ENCODE results near the gene GTPBP2.
A peak's percentile ranks its signal among the peaks of the same experiment; 100 is the strongest.
"Not testable (repeated sequence)": the region's sequence is repeated elsewhere in the genome, so short reads cannot be mapped to it uniquely, and the experiment has no call there.

GTPBP2 gene

DNA sequence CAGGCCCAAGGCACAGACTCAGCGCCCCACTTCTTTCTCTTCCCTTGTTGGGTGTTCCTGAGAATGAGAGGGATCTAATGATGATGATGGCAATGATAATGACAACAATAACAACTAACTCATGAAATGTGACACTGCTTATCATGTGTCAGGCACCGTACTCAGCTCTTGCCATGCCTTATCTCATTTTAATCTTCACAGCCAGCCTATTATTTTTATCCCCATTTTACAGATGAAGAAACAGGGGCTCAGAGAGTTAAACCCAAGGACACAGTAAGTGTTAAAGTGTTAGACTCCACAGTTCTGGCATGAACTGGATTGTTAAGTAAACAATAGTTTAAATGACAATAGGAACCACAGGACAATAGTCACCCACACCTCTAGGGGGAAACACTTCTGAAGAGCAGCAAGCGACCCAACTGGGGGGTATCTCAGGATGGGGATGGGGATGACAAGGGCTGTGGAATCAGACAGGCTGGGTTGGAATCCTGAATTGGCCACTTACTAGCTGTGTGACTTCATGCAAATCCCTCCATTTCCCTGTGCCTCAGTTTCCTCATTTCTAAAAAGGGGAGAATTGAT lies 28.2 kb upstream of the GTPBP2 start:
- DNase-seq: no peak

DNA sequence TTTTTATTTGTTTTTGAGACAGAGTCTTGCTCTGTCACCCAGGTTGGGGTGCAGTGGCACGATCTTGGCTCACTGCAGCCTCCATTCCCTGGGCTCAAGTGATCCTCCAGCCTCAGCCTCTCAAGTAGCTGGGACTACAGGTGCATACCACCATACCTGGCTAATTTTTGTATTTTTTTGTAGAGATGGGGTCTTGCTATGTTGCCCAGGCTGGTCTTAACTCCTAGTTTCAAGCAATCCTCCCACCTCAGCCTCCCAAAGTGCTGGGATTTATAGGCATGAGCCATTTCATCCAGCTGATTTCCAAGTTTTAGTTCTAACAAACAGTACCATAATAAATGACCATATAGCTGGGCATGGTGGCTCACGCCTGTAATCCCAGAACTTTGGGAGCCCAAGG lies 23.8 kb upstream of the GTPBP2 start:
- not testable (repeated sequence) for DNase-seq

DNA sequence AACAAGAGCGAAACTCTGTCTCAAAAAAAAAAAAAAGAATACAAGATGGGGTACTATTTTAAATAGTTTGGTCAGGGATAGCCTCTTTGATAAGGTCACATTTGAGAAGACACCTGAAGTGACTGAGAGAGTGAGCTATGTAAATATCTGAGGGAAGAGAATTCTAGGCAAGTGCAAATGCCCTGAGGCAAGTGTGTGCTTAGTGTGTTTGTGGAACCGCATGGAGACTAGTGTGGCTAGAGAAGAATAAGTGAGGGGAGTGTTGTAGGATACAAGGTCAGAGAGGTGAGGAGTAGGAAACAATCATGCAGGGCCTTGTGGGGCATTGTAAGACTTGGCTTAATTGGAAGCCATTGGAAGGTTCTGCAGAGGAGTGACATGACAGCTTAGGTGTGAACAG lies 19.2 kb upstream of the GTPBP2 start:
- DNase-seq: no peak

DNA sequence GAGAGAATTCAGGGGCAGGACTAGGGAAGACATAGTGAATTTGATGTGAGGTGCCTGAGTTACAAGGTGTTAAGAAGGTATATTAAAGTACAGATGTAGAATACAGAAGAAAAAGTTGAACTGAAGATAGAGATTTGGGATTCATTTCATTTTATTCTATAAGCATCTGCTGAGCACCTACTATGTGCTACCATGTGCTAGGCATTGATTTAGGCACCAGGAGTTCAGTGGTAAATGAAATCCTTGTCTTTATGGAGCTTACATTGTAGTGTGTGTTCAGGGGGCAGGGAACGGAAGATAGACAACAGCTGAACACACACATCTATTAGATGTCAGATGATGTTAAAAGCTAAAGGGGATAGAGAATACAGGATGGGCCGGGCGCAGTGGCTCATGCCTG lies 18.5 kb upstream of the GTPBP2 start:
- no peak for DNase-seq

DNA sequence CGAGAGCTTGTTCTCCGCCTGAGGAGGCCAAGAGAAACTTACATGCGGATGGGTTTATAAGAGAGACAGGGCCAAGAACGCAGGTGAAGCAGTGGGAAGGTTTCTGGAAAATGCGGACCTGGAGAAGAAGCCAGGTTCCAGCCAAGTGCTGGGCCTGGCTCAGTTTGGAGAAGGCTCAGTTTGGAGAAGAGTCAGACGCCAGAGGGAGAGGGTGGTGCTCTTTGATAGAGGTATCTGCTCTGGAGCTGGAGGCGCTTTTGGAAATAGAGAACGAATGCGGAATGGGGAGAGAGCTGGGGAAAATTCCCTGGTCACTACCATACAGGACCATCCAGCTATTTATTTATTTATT lies 16.5 kb upstream of the GTPBP2 start:
- no peak for DNase-seq

DNA sequence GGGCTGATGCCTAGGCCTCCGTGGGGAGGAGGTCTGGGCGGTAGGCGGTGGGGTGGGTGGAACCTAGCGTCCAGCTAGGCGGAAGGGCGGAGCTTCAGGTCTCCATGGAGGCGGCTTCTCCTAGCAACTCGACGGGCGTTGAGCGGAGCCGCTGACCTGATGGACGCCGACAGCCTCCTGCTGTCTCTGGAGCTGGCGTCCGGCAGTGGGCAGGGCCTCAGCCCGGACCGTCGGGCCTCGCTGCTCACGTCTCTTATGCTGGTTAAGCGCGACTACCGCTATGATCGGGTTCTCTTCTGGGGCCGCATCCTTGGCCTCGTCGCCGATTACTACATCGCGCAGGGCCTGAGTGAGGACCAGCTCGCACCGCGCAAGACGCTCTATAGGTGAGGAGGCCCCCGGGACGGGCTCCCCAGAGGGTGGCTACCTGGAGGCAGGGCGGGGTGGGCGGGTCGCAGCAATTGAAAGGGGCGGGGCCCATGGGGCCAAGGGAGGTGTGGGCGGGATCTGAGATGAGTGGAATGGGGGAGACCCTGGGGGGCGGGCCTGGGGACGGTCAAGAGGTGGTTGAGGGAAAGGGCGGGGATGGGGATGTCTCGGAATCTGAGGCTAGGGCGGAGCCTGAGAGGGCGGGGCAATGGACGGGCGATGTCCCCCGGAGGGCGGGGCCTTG lies 16.0 kb upstream of the GTPBP2 start, which contains the start of gene RSPH9:
Gene RSPH9 (plus strand): TSS at position 97 of the 673 bp plus-strand sequence. CDS start 63 bp downstream, at position 160.
- DNase-seq: peak; percentile 84

DNA sequence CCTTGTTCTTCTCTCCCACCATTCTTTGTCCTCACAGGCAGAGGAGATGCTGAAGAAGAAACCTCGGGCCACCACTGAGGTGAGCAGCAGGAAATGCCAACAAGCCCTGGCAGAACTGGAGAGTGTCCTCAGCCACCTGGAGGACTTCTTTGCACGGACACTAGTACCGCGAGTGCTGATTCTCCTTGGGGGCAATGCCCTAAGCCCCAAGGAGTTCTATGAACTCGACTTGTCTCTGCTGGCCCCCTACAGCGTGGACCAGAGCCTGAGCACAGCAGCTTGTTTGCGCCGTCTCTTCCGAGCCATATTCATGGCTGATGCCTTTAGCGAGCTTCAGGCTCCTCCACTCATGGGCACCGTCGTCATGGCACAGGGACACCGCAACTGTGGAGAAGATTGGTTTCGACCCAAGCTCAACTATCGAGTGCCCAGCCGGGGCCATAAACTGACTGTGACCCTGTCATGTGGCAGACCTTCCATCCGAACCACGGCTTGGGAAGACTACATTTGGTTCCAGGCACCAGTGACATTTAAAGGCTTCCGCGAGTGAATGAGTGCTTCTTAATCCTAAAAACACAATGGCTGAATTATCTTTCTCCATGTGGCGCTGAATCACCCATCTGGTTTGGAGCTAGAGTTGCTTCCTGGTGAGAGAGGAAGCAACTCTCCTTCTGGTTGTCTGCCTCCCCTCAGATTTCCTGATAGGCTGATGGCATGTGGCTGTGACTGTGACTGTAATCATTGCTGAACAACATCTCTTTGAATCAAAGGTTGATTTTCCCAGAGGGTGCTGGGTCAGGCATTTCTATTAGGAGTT lies 11.1 kb upstream of the GTPBP2 start:
- DNase-seq: peak; percentile 83

DNA sequence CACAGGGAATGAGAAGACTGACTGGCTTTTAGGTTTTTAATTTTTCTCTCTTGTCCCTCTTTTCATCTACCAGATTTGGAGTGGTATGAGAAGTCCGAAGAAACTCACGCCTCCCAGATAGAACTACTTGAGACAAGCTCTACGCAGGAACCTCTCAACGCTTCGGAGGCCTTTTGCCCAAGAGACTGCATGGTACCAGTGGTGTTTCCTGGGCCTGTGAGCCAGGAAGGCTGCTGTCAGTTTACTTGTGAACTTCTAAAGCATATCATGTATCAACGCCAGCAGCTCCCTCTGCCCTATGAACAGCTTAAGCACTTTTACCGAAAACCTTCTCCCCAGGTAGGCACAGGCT lies 7.2 kb upstream of the GTPBP2 start:
- DNase-seq: peak; percentile 43

DNA sequence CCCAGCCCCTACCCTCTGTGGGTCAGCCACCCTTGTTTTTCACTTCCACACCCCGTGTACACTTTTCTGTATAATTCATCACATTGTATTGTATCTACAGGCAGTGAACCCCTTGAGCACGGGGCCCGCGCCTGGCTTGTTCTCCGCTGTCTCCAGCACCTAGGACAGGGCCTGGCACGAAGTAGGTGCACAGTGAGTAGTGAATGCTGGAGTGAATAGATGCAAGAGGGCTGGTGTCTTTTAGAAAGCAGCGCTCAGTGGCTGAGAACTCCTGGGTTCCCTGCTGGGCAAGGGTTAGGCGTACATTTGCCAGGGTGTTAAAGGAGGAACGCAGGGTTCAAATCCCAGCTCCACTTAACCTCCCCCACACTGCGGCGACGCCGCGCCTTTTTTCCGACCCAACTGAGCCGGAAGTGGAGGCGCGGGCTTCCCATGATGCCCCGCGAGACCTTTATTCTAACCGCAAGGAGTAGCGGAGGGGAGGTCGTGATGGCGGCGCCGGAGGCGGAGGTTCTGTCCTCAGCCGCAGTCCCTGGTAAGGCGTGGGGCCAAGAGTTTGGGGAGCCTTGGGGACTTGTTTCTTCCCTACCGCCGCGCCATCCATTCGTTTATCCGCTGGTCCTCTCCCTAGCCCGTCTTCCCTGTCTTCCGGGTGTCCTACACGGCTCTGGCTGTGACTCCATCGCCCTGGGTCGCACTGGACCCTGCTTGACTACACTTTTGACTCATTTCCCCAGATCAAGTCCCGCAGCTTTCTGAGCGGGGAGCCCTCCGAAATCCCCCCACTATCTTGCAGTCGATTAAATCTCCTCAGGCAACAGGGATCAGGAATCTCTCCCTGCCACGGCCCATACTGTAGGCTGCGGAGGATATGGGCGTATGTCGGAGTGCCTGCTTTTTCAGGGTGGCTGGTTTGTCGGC lies 6.6 kb upstream of the GTPBP2 start, which contains the start of gene MAD2L1BP:
Gene MAD2L1BP (plus strand): TSS at position 454 of the 921 bp plus-strand sequence. CDS start 36 bp downstream, at position 490.
- DNase-seq: peak; percentile 94

DNA sequence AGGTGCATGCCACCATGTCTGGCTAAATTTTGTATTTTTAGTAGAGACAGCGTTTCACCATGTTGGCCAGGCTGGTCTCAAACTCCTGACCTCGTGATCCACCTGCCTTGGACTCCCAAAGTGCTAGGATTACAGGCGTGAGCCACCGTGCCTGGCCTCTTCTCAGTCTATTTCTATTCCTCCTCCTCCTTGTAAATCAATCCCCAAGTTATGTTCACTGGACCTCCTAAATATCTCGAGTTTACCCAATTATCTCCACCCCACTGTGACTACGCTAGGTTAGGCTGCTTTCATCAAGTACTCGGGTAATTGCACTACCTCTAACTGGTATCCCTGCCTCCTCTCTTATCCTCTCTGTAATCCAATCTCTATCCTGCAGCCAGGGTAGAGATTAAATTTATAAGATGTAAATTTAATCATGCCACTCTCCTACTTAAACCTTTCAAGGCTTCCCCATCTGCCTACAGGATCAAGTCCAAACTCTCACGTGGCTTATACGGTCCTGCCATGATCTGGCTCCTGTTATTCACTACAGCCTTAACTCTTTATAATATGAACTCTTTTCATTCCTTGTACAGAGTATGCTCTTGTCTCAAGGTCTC lies 5.7 kb upstream of the GTPBP2 start:
- no peak for DNase-seq

DNA sequence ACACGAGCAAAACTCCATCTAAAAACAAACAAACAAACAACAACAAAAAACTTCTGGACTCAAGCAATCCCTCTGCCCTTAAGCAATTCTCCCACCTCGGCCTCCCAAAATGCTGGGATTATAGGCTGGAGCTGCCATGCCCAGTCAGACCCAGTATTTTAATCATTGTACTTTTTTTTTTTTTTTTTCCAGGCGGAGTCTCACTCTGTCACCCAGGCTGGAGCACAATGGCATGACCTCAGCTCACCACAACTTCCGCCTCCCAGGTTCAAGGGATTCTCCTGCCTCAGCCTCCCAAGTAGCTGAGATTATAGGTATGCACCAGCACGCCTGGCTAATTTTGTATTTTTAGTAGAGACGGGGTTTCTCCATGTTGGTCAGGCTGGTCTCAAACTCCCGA lies 3.9 kb upstream of the GTPBP2 start:
- DNase-seq: not testable (repeated sequence)

DNA sequence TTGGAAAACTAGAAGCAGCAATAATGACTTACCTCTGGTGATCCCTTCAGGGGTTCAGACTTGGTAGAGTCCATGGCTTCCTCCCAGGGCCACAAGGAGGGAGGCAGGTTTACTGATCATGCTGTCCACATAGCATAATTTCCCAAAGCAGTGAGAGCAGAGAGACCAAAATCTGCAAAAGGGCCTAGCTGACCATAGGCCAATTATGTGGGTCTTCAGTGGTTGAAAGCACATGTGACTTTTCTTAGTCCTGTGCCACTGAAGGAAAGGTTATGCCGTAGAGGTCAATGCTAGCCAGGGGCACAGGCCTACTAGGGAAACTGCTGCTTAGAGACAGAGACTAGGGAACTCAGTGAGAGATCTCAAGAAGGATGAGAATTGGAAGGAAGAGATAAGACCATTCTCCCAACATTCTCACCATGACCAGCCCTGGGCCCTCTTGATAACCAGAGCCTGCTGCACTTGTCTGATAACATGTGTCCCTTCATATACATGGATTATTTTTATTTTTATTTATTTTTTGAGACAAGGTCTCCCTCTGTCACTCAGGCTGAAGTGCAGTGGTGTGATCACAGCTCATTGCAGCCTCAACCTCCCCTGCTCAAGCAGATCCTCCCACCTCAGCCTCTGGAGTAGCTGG lies 2.0 kb upstream of the GTPBP2 start:
- peak; percentile 96 for DNase-seq

DNA sequence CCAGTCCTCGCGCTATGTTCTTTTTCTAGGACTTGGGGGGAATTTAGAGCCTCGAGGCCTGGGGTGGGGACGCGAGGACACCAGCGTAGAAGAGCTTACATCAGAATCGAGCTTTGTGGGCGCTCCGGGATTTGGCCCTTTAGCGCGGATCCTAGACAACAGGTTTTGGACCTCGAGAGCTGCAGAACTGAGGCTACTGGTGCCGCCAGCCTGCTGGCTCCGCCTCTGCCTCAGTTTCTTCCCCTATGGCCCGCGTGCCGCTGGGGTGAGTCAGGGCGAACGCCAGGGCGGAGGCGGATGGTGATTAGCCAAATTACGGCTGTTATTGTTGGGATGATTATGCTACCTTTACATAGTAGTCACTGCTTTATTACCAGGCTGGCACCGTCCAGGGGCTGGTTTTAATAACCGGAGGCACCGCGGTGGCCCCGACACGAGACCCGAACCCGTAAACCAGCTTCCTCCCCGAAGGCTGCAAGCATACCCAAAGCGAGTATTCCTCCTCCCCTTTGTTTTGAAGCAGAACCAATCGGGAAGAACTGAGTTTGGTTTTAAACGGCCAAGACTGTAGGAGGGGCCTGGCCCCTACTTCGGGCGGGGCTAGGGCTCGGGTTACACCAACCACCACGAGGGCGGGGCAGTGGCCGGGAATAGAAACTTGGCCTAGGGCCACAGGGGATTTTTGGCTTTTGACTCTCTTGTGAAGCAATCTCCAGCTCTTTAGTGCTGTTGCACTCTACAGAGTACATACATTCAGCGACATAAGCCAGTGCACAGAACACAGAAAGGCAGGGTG lies 639 bp upstream of the GTPBP2 start:
- DNase-seq: peak; percentile 99

DNA sequence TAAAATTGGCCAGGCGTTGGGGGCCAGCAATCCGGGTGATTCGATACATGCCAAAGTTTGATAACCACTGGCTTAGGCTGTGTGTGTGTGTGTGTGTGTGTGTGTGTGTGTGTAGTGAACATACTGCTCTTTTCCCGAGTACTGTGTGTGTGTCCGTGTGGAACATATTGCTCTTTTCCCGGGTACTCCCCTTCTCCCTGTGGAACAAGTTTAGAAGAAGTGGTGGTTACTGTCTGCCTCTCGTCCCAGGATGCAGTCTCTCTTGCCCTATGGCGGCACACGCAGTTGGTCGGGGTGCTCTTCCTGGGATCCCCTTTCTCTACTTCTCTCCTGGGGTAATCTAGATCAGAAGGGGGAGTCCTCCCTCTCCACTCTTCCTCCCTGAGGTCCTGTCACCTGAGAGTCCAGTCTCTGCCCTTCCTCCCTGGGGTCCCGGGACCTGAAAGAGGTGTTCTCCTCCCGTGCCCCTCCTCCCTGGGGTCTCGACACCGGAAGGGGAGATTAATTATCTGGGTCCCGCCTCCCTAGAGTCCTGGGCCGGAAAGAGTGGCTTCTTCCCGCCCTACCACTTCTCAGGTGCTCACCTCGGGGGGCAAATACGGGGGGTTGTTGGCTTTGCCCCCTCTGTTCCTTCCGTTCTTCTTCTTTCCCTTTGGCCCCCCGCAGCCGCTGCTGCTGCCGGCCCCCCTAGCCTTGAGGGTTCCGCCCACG lies 516 bp downstream of the GTPBP2 start:
- peak; percentile 83 for DNase-seq

DNA sequence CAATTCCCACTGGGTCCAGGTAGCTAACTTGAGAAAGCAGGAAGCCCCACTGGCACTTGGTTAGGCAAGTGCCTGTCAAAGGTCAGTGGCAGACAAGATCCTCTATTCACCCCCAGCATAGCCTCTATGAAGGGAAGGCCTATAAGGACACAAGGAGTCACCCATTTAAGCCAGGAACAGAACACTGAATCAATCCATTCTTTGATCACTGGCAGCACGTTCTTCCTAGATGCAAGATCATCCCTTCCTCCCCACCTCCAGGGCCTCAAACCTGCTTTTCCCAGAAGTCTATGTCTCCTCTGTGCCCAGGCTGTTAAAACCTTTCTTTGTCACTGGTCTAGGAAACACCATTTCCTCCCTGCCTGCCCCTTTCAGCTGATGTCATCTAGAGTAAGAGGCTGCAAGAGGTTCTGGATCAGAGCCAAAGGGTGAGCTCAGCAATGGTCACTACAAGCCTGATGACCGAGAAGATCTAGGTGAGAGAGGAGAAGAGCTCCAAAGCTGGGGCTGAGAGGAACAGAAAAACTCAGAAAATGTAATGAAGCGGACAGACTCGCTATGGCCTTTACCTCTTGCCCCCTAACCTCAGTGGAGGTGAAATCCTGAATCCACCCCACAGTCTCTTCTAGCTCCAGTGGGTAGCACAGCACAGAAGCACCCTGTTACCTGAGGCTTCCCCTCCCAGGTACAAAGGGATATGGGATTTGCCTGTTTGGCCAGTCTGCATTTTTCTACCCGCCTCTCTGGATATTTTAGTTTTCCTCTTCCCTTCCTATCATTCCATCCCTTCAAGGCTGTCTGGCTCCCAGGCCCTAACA lies 1.8 kb downstream of the GTPBP2 start:
- peak; percentile 77 for DNase-seq

DNA sequence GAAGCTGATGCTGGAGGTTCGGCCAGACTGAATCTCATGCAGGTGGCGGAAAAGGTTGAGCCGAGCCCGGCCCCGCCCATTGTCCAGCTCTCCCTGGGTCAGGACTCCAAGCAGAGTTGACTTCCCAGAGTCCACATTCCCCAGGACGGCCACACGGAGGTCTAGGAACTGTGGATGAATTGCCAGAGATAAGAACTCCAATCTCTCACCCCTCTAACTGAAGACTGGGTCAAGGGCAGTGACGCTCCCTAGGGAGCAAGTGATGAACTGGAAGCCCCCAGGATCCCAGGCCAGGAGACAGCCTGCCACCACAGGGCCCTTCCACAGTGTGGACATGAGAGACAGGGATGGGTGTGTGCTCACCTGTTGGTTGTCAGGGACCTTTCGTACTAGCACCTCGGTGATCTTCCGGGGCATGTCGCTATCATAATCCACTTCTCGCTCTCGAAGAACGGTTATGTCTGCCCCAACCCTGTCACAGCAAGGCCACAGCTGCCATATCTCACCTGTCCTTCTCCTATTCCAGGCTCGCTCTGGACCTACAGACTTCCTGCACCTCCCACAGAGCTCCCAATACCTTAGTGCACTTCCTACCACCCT lies 3.6 kb downstream of the GTPBP2 start:
- no peak for DNase-seq

DNA sequence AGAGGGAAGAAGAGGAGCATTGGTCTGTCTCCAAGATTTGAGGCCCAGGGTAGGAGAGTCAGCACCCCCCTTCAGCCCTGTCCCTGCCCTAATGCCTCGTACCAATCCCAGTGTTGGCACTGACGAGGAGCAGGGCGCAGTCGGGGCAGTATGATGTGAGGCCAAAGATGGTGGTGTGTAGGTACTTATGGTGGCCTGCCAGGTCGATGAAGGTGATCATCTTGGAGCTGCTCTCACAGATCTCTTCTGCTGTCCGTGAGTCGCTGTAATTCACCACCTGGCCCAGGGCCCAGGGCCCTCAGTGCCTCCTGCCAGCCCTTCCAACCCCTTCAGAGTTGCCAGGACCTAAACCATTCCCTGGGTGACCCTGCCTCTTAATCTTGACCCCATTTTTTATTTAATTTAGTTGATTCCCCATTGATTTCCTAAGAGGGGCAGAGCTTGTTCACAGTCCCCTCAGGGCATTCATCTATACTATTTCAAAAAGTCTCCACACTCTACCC lies 4.2 kb downstream of the GTPBP2 start:
- no peak for DNase-seq

DNA sequence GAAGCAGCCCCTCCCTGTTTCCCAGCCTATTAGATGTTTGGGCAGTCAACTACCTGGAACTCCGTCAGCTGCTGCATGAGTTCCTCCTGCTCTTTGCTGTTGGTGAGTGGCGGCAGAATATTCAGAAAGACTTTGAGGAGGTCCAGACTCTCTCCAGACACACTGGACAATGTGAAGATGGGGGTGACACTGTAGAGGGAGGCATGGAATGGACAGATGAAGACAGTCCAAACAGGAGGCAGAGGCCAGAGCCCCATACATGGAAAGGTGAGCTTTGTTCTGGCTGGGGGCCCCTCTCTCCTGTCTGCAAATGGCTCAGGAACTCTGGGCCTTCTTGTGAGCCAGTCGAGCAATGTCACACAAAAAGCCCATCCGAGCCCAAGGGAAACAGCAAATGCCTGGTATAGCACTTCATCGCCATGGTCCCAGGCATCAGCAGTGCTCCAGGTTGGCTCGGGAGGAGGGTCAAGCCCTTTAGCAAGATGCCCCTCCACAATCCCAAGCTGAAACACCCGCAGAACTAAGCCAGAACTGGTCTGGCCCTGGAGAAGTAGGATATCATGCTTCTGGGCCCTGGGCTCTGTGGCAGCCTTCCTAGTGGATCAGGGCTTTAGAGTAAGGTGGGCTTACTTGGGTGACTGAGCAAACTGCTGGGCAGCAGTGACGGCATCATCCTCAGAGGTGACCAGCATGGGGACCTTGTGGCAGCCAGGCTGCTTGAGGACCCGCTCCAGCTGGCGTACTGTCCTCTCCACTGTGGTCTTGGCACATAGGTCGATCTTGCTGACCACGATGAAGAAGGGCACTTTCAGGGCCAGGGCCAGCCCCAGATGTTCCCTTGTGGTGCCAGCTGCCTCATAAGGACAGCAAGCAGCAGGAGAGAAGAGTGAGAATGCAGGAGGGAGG lies 4.9 kb downstream of the GTPBP2 start:
- no peak for DNase-seq
